HCT116 (cell line): ENCODE measurements around the gene CEP19.

Experiments used
- EZH2 ChIP-seq: fragments of 200-600 bp; sonication (generic); IDR thresholded peaks from 2 replicates; pipeline ENCODE4 v1.6.1; 2017; ENCODE audit warnings: antibody characterized with exemption, mixed run types
- POLR2A ChIP-seq: IDR thresholded peaks from 2 replicates; pipeline ENCODE4 v1.7.0; 2011; ENCODE audit warnings: borderline replicate concordance; ENCODE audit not compliant: insufficient read depth, insufficient read length; ENCODE audit errors: extremely low read depth
- SIN3A ChIP-seq: IDR thresholded peaks from 2 replicates; pipeline ENCODE4 v1.6.1; 2012; ENCODE audit warnings: low read depth
- TF ChIP-seq, protein P1 (sequence below), 3 experiments: fragments of 200-600 bp in 1 of 3; sonication (generic) in 1 of 3; IDR thresholded peaks in 2 of 3; conservative IDR thresholded peaks in 1 of 3; 2 replicates each; pipeline ENCODE4 v1.5.1; 2012 to 2017; ENCODE audit warnings: low read depth in 2 of 3, low read length in 2 of 3, antibody characterized with exemption in 1 of 3, borderline replicate concordance in 1 of 3, control low read depth in 1 of 3, mild to moderate bottlenecking in 1 of 3, mixed read lengths in 1 of 3, mixed run types in 1 of 3, moderate library complexity in 1 of 3; ENCODE audit not compliant: insufficient read depth in 1 of 3

DNA sequence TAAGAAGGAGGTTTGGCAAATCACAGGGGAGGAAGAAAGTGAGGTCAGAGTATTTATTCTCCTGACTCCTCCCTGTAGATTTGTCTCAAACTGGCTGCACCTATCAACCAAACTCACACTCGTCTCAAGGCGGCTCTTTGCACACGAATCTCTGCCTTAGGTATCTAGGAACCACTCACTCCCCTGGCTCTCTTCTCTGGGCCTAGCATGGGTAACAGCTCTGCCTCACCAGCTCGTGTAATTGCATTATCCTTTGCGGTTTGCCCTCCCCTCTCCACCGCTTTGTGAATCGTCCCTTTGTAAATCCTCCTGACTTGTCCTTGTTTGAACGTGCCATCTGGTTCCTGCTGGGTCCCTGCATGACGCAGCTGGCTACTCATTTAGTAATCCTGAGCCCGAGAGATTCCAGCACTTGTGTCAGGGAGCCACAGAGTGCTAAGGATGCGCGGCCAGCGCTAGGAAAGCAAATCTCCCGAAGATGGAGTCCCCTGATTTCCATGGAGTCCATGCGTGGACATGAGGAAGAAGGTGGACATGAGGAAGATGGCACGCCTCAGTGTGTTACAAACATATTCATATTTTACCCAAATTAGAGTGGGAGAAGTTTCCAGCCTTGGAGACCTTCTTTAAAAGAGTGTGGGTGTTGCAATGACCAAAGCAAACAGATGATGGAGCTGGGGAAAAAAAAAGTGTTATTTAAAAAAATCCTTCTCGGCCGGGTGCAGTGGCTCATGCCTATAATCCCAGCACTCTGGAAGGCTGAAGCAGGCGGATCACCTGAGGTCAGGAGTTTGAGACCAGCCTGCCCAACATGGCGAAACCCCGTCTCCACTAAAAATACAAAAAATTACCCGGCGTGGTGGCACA lies 45.8 kb downstream of the CEP19 start:
- TF ChIP-seq EZH2 = no peak
- TF ChIP-seq, protein P1, sequence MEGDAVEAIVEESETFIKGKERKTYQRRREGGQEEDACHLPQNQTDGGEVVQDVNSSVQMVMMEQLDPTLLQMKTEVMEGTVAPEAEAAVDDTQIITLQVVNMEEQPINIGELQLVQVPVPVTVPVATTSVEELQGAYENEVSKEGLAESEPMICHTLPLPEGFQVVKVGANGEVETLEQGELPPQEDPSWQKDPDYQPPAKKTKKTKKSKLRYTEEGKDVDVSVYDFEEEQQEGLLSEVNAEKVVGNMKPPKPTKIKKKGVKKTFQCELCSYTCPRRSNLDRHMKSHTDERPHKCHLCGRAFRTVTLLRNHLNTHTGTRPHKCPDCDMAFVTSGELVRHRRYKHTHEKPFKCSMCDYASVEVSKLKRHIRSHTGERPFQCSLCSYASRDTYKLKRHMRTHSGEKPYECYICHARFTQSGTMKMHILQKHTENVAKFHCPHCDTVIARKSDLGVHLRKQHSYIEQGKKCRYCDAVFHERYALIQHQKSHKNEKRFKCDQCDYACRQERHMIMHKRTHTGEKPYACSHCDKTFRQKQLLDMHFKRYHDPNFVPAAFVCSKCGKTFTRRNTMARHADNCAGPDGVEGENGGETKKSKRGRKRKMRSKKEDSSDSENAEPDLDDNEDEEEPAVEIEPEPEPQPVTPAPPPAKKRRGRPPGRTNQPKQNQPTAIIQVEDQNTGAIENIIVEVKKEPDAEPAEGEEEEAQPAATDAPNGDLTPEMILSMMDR (IDR thresholded peaks at IDR 0.05 in 2 of 3, conservative IDR thresholded peaks at IDR 0.05 in 1 of 3; ENCODE audit: borderline replicate concordance in 1 of 3, insufficient read depth in 1 of 3, low read depth in 2 of 3, low read length in 2 of 3) = no peak
- TF ChIP-seq POLR2A = no peak
- TF ChIP-seq SIN3A = no peak
